ENCODE data around the gene CPB2.
A peak's percentile ranks its signal among the peaks of the same experiment; 100 is the strongest.

CPB2 gene

GRCh38 chr13:46059405-46059804 lies 45.4 kb downstream of the CPB2 start:
- H3K36me3 ChIP-seq (replicated peaks): no peaks in the 10 kb centered on the region
- no peak overlapping the region for H3K4me3 ChIP-seq (ENCODE audit: low read depth, low read length)
- in situ Hi-C loops (cut with HindIII; ENCODE audit: low pct_ligation_motif_present, low sequenced_read_pairs): no loop called here
- no peak for DNase-seq
- TF ChIP-seq, protein P1, sequence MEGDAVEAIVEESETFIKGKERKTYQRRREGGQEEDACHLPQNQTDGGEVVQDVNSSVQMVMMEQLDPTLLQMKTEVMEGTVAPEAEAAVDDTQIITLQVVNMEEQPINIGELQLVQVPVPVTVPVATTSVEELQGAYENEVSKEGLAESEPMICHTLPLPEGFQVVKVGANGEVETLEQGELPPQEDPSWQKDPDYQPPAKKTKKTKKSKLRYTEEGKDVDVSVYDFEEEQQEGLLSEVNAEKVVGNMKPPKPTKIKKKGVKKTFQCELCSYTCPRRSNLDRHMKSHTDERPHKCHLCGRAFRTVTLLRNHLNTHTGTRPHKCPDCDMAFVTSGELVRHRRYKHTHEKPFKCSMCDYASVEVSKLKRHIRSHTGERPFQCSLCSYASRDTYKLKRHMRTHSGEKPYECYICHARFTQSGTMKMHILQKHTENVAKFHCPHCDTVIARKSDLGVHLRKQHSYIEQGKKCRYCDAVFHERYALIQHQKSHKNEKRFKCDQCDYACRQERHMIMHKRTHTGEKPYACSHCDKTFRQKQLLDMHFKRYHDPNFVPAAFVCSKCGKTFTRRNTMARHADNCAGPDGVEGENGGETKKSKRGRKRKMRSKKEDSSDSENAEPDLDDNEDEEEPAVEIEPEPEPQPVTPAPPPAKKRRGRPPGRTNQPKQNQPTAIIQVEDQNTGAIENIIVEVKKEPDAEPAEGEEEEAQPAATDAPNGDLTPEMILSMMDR (IDR thresholded peaks at IDR 0.05; ENCODE audit: low read depth, low read length, missing control alignments): no peak
- no peak overlapping the region for H3K27ac ChIP-seq
- H3K27me3 ChIP-seq (replicated peaks): no peaks in the 10 kb centered on the region

DNA sequence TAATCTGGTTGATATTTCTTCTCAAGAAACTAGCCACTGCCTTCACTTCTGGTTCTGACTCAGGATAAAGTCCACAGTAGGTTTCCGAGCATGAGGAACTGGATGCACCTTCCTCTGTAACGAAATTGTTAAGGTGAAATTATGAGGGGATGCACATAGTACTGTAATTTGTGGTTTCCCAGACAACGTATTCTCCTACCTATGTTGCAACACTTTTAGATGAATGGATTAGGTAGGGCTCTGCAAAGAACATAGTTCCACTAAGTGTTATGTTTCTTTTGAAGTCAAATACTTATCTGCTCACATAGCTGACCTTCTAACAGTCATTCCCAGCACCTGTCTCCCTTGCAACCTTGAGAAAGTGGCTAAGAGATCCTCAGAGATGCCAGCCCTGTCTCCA lies 46.6 kb downstream of the CPB2 start:
- Histone ChIP-seq H3K4me3 (ENCODE audit: low read depth, low read length) (no peak overlapping the region), H3K27me3 (replicated peaks) (no peaks in the 10 kb centered on the region), H3K27ac (no peak overlapping the region), H3K36me3 (replicated peaks) (no peaks in the 10 kb centered on the region)
- TF ChIP-seq, protein P1 (IDR thresholded peaks at IDR 0.05; ENCODE audit: low read depth, low read length, missing control alignments): no peak
- no peak for DNase-seq
- in situ Hi-C loops (cut with HindIII; ENCODE audit: low pct_ligation_motif_present, low sequenced_read_pairs): no loop called here

- no peak overlapping the region for H3K27ac ChIP-seq
- DNase-seq: peak; percentile 27
- in situ Hi-C loops (cut with HindIII; ENCODE audit: low pct_ligation_motif_present, low sequenced_read_pairs): no loop called here
- no peaks in the 10 kb centered on the region for H3K36me3 ChIP-seq (replicated peaks)
- H3K4me3 ChIP-seq (ENCODE audit: low read depth, low read length): no peak overlapping the region
- TF ChIP-seq, protein P1 (IDR thresholded peaks at IDR 0.05; ENCODE audit: low read depth, low read length, missing control alignments): no peak
- H3K27me3 ChIP-seq (replicated peaks): no peaks in the 10 kb centered on the region
Observed at GRCh38 chr13:46057256-46058015, 47.4 kb downstream of the CPB2 start.

DNA sequence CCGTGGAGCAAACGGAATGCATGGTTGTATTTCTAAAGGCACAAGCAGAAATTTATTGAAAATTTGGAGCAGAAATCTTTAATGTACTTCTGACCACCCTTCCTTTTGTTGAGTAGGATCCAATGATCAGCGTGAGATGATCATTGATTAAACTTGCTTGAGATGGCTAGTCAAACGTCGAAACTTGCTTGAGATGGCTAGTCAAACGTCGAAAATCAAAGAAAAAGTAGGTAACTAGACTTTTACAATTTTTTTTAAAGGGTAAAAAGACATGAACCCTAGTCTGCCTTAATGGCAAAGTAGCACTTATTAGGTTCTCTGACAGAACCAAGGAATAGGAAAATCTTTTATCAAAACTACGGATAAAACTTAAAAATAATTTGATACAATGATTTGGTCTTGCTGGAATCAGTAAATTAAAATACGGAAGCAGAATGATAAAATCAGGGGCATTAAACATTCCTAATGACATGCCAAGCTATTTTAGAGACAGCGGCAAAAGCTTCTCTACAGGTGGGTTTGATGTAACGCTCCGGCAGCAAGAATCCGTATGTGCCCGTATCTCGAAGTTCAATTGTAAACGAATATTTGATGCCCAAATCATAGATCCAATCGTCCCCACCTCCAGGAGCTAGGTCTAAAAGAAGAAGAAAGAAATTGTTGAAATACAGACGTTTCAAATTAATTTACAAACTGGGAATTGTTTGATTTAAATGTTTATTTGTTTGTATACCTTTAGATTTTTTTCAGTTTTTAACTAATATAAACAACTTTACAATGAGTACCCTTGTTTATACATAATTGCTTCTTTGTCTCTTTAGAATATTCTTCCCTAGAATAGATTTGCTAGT lies 51.4 kb downstream of the CPB2 start:
- DNase-seq: no peak
- Histone ChIP-seq H3K4me3 (ENCODE audit: low read depth, low read length) (peak overlapping the region; percentile 73), H3K36me3 (replicated peaks) (no peaks in the 10 kb centered on the region), H3K27ac (peak overlapping the region; percentile 3), H3K27me3 (replicated peaks) (no peaks in the 10 kb centered on the region)
- TF ChIP-seq, protein P1 (IDR thresholded peaks at IDR 0.05; ENCODE audit: low read depth, low read length, missing control alignments): no peak
- in situ Hi-C loops (cut with HindIII; ENCODE audit: low pct_ligation_motif_present, low sequenced_read_pairs): no loop called here

DNA sequence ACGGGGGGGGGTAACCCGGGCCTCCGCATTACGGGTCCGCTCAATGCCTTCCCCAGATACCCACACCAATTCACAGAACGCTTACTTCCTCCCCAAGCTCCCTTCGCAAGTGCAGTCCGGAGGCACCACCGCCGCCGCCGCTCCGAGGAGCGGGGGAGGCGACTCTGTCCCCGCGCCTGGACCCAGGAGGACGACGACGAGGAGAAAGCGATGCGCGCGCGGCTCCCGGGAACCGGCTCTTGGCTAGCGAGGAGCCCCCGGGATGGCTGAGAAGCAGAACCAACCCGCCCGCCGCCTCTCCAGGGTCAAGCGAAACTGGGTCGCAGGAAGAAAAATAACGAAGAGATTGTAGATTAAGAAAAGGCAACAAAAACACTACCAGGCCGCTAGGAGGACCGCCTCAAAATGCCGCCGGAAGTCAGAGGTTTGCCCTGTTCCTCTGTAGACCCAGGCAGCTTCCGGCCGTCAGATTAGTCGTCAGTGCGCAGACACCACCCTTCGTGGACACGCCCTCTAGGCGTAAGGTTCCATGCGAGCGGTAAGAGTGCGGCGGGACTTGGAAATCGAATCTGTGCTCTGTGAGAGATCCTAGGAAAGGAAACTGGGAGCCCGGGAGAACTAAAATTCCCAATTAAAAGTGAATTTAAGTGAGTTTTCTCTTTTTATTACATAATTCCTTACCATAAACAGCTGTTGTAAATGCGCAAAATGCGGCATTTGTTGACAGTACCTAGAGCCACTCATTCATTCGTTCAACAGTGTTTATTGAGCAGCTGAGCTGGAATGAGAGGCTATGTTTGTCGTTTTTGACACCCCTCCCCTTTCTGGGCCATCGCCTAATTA lies 52.3 kb downstream of the CPB2 start, which contains the start of gene ZC3H13:
Gene ZC3H13 (minus strand): TSS at position 428 of the 843 bp plus-strand sequence. CDS start 7,239 bp downstream, outside the sequence.
- peak; percentile 97 for DNase-seq
- H3K4me3 ChIP-seq (ENCODE audit: low read depth, low read length): peak within 1 kb of the TSS; percentile 73
- in situ Hi-C loops (cut with HindIII; ENCODE audit: low pct_ligation_motif_present, low sequenced_read_pairs): no loop called here

More for the DNA sequence above, 52.3 kb downstream of the CPB2 start, which contains the start of gene ZC3H13:
- Histone ChIP-seq H3K27ac (peak within 1 kb of the TSS; percentile 90), H3K36me3 (replicated peaks) (no peaks in the 10 kb centered on the region), H3K27me3 (replicated peaks) (no peaks in the 10 kb centered on the region)
- TF ChIP-seq, protein P1 (IDR thresholded peaks at IDR 0.05; ENCODE audit: low read depth, low read length, missing control alignments): peak; percentile 52
